ENCODE data around the gene ZCCHC14.
"Not testable (repeated sequence)": the region's sequence is repeated elsewhere in the genome, so short reads cannot be mapped to it uniquely, and the experiment has no call there.

The ZCCHC14 gene

GRCh38 chr16:87490096-87490798 is 2.6 kb downstream of the ZCCHC14 start:
- Histone ChIP-seq H2AK5ac (ENCODE audit: low read length) (no peak overlapping the region), H3K4me3 (ENCODE audit: low read depth, low read length) (no peak overlapping the region), H3K27ac (ENCODE audit: low read depth, low read length) (no peak overlapping the region), H3K4me1 (ENCODE audit: control insufficient read depth in 1 of 2, insufficient read depth in 2 of 2, low read length in 2 of 2) (peaks cover 12 to 23% of the 10 kb centered on the region in 2 experiments), H3K79me1 (ENCODE audit: low read length) (peaks cover 2% of the 10 kb centered on the region), H3K9ac (ENCODE audit: low read length) (no peak overlapping the region), H2AFZ (ENCODE audit: insufficient read depth, low read length, poor library complexity) (no peak overlapping the region), H3K9me3 (ENCODE audit: insufficient read depth, low read depth, low read length) (peaks cover 2% of the 10 kb centered on the region), H4K8ac (ENCODE audit: low read depth, low read length) (no peak overlapping the region), H3K14ac (ENCODE audit: low read length) (no peak overlapping the region), H2BK120ac (ENCODE audit: insufficient read depth, low read length, poor library complexity) (no peak overlapping the region), H3K36me3 (ENCODE audit: control insufficient read depth in 1 of 2, insufficient read depth in 2 of 2, low read length in 2 of 2) (peaks cover 0 to 3% of the 10 kb centered on the region in 2 experiments), H3K4ac (ENCODE audit: low read depth, low read length) (no peak overlapping the region), H4K12ac (ENCODE audit: low read depth, low read length) (no peak overlapping the region), H4K91ac (ENCODE audit: low read depth, low read length) (no peak overlapping the region), H3K27me3 (ENCODE audit: insufficient read depth, low read length) (no peaks in the 10 kb centered on the region), H2BK12ac (ENCODE audit: low read length) (no peak overlapping the region), H3K18ac (ENCODE audit: low read length) (no peak overlapping the region), H3K4me2 (ENCODE audit: low read length) (peak overlapping the region; percentile 63), H2BK5ac (ENCODE audit: low read depth, low read length, poor library complexity) (no peak overlapping the region), H3K79me2 (ENCODE audit: control insufficient read depth, insufficient read depth, low read length, poor library complexity) (peaks cover 1% of the 10 kb centered on the region), H3K23ac (ENCODE audit: low read length) (no peak overlapping the region)
- no peak for DNase-seq
- no CpG with 5 or more reads among the region's 16 CpGs for WGBS (ENCODE audit: extremely low coverage, insufficient coverage, insufficient read length)

- Histone ChIP-seq H2BK12ac (ENCODE audit: low read length) (no peak overlapping the region), H3K79me1 (ENCODE audit: low read length) (peaks cover 2% of the 10 kb centered on the region), H4K91ac (ENCODE audit: low read depth, low read length) (no peak overlapping the region), H3K79me2 (ENCODE audit: control insufficient read depth, insufficient read depth, low read length, poor library complexity) (peaks cover 1% of the 10 kb centered on the region), H2BK120ac (ENCODE audit: insufficient read depth, low read length, poor library complexity) (no peak overlapping the region), H2AK5ac (ENCODE audit: low read length) (no peak overlapping the region), H3K23ac (ENCODE audit: low read length) (no peak overlapping the region), H3K4me1 (ENCODE audit: control insufficient read depth in 1 of 2, insufficient read depth in 2 of 2, low read length in 2 of 2) (peaks cover 12 to 23% of the 10 kb centered on the region in 2 experiments), H2BK5ac (ENCODE audit: low read depth, low read length, poor library complexity) (no peak overlapping the region), H4K8ac (ENCODE audit: low read depth, low read length) (no peak overlapping the region), H3K4me3 (ENCODE audit: low read depth, low read length) (no peak overlapping the region), H3K27ac (ENCODE audit: low read depth, low read length) (no peak overlapping the region), H3K36me3 (ENCODE audit: control insufficient read depth in 1 of 2, insufficient read depth in 2 of 2, low read length in 2 of 2) (peaks cover under 1 to 3% of the 10 kb centered on the region in 2 experiments), H3K14ac (ENCODE audit: low read length) (no peak overlapping the region), H3K9me3 (ENCODE audit: insufficient read depth, low read depth, low read length) (peaks cover 2% of the 10 kb centered on the region), H2AFZ (ENCODE audit: insufficient read depth, low read length, poor library complexity) (no peak overlapping the region), H3K9ac (ENCODE audit: low read length) (no peak overlapping the region), H4K12ac (ENCODE audit: low read depth, low read length) (no peak overlapping the region), H3K4me2 (ENCODE audit: low read length) (no peak overlapping the region), H3K18ac (ENCODE audit: low read length) (no peak overlapping the region), H3K27me3 (ENCODE audit: insufficient read depth, low read length) (no peaks in the 10 kb centered on the region), H3K4ac (ENCODE audit: low read depth, low read length) (peak overlapping the region; percentile 73)
- WGBS (ENCODE audit: extremely low coverage, insufficient coverage, insufficient read length): no CpG with 5 or more reads among the region's 6 CpGs
- no peak for DNase-seq
Observed at GRCh38 chr16:87489434-87490045, 3.3 kb downstream of the ZCCHC14 start.

- peaks cover 12 to 23% of the 10 kb centered on the region in 2 experiments for H3K4me1 ChIP-seq (ENCODE audit: control insufficient read depth in 1 of 2, insufficient read depth in 2 of 2, low read length in 2 of 2)
- H3K36me3 ChIP-seq (ENCODE audit: control insufficient read depth in 1 of 2, insufficient read depth in 2 of 2, low read length in 2 of 2); H4K91ac ChIP-seq (ENCODE audit: low read depth, low read length); H3K23ac ChIP-seq (ENCODE audit: low read length); H3K4me3 ChIP-seq (ENCODE audit: low read depth, low read length); H2AFZ ChIP-seq (ENCODE audit: insufficient read depth, low read length, poor library complexity); H3K79me2 ChIP-seq (ENCODE audit: control insufficient read depth, insufficient read depth, low read length, poor library complexity); H2AK5ac ChIP-seq (ENCODE audit: low read length); H3K9me3 ChIP-seq (ENCODE audit: insufficient read depth, low read depth, low read length); H4K12ac ChIP-seq (ENCODE audit: low read depth, low read length); H3K4me2 ChIP-seq (ENCODE audit: low read length); DNase-seq; H4K8ac ChIP-seq (ENCODE audit: low read depth, low read length); H3K4ac ChIP-seq (ENCODE audit: low read depth, low read length); H2BK5ac ChIP-seq (ENCODE audit: low read depth, low read length, poor library complexity); H2BK120ac ChIP-seq (ENCODE audit: insufficient read depth, low read length, poor library complexity); H3K14ac ChIP-seq (ENCODE audit: low read length); H3K27ac ChIP-seq (ENCODE audit: low read depth, low read length); H2BK12ac ChIP-seq (ENCODE audit: low read length); H3K79me1 ChIP-seq (ENCODE audit: low read length); H3K18ac ChIP-seq (ENCODE audit: low read length); H3K27me3 ChIP-seq (ENCODE audit: insufficient read depth, low read length); H3K9ac ChIP-seq (ENCODE audit: low read length): not testable (repeated sequence)
- no CpG with 5 or more reads among the region's 6 CpGs for WGBS (ENCODE audit: extremely low coverage, insufficient coverage, insufficient read length)
Observed at GRCh38 chr16:87488960-87489359, 3.9 kb downstream of the ZCCHC14 start.

GRCh38 chr16:87487361-87487924 is 5.4 kb downstream of the ZCCHC14 start:
- Histone ChIP-seq H3K4me3 (ENCODE audit: low read depth, low read length) (no peak overlapping the region), H3K4me2 (ENCODE audit: low read length) (peak overlapping the region; percentile 9), H3K4ac (ENCODE audit: low read depth, low read length) (peak overlapping the region; percentile 28), H3K14ac (ENCODE audit: low read length) (no peak overlapping the region), H3K9ac (ENCODE audit: low read length) (no peak overlapping the region), H4K8ac (ENCODE audit: low read depth, low read length) (no peak overlapping the region), H3K23ac (ENCODE audit: low read length) (no peak overlapping the region), H4K12ac (ENCODE audit: low read depth, low read length) (no peak overlapping the region), H2BK120ac (ENCODE audit: insufficient read depth, low read length, poor library complexity) (no peak overlapping the region), H3K79me1 (ENCODE audit: low read length) (no peaks in the 10 kb centered on the region), H2BK12ac (ENCODE audit: low read length) (no peak overlapping the region), H2AK5ac (ENCODE audit: low read length) (no peak overlapping the region), H4K91ac (ENCODE audit: low read depth, low read length) (no peak overlapping the region), H2AFZ (ENCODE audit: insufficient read depth, low read length, poor library complexity) (no peak overlapping the region), H3K18ac (ENCODE audit: low read length) (no peak overlapping the region), H3K27me3 (ENCODE audit: insufficient read depth, low read length) (no peaks in the 10 kb centered on the region), H3K4me1 (ENCODE audit: control insufficient read depth in 1 of 2, insufficient read depth in 2 of 2, low read length in 2 of 2) (peaks cover 8 to 18% of the 10 kb centered on the region in 2 experiments), H3K9me3 (ENCODE audit: insufficient read depth, low read depth, low read length) (peaks cover 2% of the 10 kb centered on the region), H3K27ac (ENCODE audit: low read depth, low read length) (no peak overlapping the region), H3K36me3 (ENCODE audit: control insufficient read depth in 1 of 2, insufficient read depth in 2 of 2, low read length in 2 of 2) (peaks cover 3 to 6% of the 10 kb centered on the region in 2 experiments), H2BK5ac (ENCODE audit: low read depth, low read length, poor library complexity) (no peak overlapping the region), H3K79me2 (ENCODE audit: control insufficient read depth, insufficient read depth, low read length, poor library complexity) (peaks cover 1% of the 10 kb centered on the region)
- peak; percentile 80 to 81 for DNase-seq
- WGBS (ENCODE audit: extremely low coverage, insufficient coverage, insufficient read length): no CpG with 5 or more reads among the region's 24 CpGs
